ENCODE data around the gene UNC5A.

Gene UNC5A

DNA sequence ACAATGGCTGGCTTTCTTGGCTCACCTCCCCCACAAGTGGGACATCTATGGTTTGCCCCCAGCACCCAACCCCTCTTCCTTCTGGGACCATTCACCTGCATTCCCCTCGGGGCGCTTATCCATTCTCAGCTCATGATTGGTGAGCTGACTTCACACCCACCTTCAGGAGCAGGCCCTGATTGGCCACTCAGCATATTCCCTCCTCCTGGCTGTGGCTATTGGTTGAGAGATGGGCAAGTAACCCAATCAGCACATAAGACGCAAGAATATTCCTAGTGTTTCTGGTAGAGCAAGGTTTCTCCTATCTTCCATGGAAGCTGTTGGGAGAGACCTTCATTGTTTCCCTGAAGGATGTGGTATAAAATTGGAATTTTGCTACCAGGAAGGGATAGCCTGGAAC, 22.7 kb upstream of the UNC5A start:
- DNase-seq (ENCODE audit: low read depth in 1 of 2, low spot score in 1 of 2) = no peak
- Histone ChIP-seq H3K27ac (replicated peaks) (no peak overlapping the region), H3K27me3 (ENCODE audit: insufficient read depth, poor library complexity, severe bottlenecking) (peaks cover 2% of the 10 kb centered on the region), H3K4me3 (replicated peaks; ENCODE audit: insufficient read depth, low read length) (no peak overlapping the region)
- TF ChIP-seq GABPA (IDR thresholded peaks at IDR 0.05; ENCODE audit: low read depth) (no peak), REST (IDR thresholded peaks at IDR 0.05; ENCODE audit: insufficient replicate concordance, low read depth) (no peak), SPI1 (IDR thresholded peaks at IDR 0.05; ENCODE audit: borderline replicate concordance, low read depth) (no peak), POLR2AphosphoS5 (IDR thresholded peaks at IDR 0.05; ENCODE audit: low read depth) (no peak)
- TF ChIP-seq, protein P1, sequence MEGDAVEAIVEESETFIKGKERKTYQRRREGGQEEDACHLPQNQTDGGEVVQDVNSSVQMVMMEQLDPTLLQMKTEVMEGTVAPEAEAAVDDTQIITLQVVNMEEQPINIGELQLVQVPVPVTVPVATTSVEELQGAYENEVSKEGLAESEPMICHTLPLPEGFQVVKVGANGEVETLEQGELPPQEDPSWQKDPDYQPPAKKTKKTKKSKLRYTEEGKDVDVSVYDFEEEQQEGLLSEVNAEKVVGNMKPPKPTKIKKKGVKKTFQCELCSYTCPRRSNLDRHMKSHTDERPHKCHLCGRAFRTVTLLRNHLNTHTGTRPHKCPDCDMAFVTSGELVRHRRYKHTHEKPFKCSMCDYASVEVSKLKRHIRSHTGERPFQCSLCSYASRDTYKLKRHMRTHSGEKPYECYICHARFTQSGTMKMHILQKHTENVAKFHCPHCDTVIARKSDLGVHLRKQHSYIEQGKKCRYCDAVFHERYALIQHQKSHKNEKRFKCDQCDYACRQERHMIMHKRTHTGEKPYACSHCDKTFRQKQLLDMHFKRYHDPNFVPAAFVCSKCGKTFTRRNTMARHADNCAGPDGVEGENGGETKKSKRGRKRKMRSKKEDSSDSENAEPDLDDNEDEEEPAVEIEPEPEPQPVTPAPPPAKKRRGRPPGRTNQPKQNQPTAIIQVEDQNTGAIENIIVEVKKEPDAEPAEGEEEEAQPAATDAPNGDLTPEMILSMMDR (IDR thresholded peaks at IDR 0.05; ENCODE audit: insufficient read depth, low read length) = no peak

- no peak for DNase-seq (ENCODE audit: low read depth in 1 of 2, low spot score in 1 of 2)
- Histone ChIP-seq H3K27ac (replicated peaks) (no peak overlapping the region), H3K27me3 (ENCODE audit: insufficient read depth, poor library complexity, severe bottlenecking) (peaks cover 2% of the 10 kb centered on the region), H3K4me3 (replicated peaks; ENCODE audit: insufficient read depth, low read length) (no peak overlapping the region)
- TF ChIP-seq, protein P1 (IDR thresholded peaks at IDR 0.05; ENCODE audit: insufficient read depth, low read length) = no peak
- no peak for TF ChIP-seq GABPA (IDR thresholded peaks at IDR 0.05; ENCODE audit: low read depth)
- no peak for TF ChIP-seq POLR2AphosphoS5 (IDR thresholded peaks at IDR 0.05; ENCODE audit: low read depth)
- TF ChIP-seq SPI1 (IDR thresholded peaks at IDR 0.05; ENCODE audit: borderline replicate concordance, low read depth) = no peak
- no peak for TF ChIP-seq REST (IDR thresholded peaks at IDR 0.05; ENCODE audit: insufficient replicate concordance, low read depth)
These were observed 22.3 kb upstream of the UNC5A start for GRCh38 chr5:176788091-176788490.

GRCh38 chr5:176788941-176789872, 21.2 kb upstream of the UNC5A start:
- peaks cover 7% of the 10 kb centered on the region for H3K27me3 ChIP-seq (ENCODE audit: insufficient read depth, poor library complexity, severe bottlenecking)
- no peak overlapping the region for H3K4me3 ChIP-seq (replicated peaks; ENCODE audit: insufficient read depth, low read length)
- TF ChIP-seq POLR2AphosphoS5 (IDR thresholded peaks at IDR 0.05; ENCODE audit: low read depth) = no peak
- TF ChIP-seq, protein P1 (IDR thresholded peaks at IDR 0.05; ENCODE audit: insufficient read depth, low read length) = no peak
- no peak for TF ChIP-seq GABPA (IDR thresholded peaks at IDR 0.05; ENCODE audit: low read depth)
- no peak for TF ChIP-seq REST (IDR thresholded peaks at IDR 0.05; ENCODE audit: insufficient replicate concordance, low read depth)
- no peak for TF ChIP-seq SPI1 (IDR thresholded peaks at IDR 0.05; ENCODE audit: borderline replicate concordance, low read depth)
- H3K27ac ChIP-seq (replicated peaks) = no peak overlapping the region
- no peak for DNase-seq (ENCODE audit: low read depth in 1 of 2, low spot score in 1 of 2)
